ENCODE data around the gene S100A12.

DNA sequence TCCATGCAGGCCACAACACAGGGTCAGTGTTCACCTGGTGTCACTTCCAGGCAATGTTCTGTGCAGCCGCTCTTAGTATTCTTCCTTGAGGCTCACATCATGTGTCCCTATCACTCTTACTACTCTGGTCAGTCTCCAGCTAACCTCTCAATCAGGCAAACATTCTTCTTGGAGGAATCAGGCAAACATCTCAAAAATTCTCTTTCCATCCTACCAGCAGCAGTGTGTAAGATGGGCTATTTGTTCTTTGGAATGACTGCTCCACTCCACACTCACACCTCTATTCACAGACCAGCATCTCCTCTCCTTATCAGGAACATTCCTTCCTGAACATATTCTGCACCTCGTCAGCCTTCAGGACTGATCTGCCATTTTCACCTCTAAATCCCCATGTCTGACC lies 44.9 kb upstream of the S100A12 start:
- TF ChIP-seq, protein P1, sequence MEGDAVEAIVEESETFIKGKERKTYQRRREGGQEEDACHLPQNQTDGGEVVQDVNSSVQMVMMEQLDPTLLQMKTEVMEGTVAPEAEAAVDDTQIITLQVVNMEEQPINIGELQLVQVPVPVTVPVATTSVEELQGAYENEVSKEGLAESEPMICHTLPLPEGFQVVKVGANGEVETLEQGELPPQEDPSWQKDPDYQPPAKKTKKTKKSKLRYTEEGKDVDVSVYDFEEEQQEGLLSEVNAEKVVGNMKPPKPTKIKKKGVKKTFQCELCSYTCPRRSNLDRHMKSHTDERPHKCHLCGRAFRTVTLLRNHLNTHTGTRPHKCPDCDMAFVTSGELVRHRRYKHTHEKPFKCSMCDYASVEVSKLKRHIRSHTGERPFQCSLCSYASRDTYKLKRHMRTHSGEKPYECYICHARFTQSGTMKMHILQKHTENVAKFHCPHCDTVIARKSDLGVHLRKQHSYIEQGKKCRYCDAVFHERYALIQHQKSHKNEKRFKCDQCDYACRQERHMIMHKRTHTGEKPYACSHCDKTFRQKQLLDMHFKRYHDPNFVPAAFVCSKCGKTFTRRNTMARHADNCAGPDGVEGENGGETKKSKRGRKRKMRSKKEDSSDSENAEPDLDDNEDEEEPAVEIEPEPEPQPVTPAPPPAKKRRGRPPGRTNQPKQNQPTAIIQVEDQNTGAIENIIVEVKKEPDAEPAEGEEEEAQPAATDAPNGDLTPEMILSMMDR (conservative IDR thresholded peaks at IDR 0.05; ENCODE audit: low read depth, low read length): no peak
- no peak for TF ChIP-seq EZH2 (IDR thresholded peaks at IDR 0.05; ENCODE audit: low read length, unreplicated experiment)
- no peak for TF ChIP-seq EZH2phosphoT487 (IDR thresholded peaks at IDR 0.05; ENCODE audit: borderline replicate concordance, low read length)
